HCT116 (cell line): ENCODE data around the gene STYK1.

Experiments used
- CEBPB ChIP-seq: IDR thresholded peaks from 2 replicates; pipeline ENCODE4 v1.6.1; 2012; ENCODE audit warnings: low read depth
- ELF1 ChIP-seq: IDR thresholded peaks from 2 replicates; pipeline ENCODE4 v1.6.1; 2012; ENCODE audit warnings: low read depth, borderline replicate concordance
- EZH2 ChIP-seq: fragments of 200-600 bp; sonication (generic); IDR thresholded peaks from 2 replicates; pipeline ENCODE4 v1.6.1; 2017; ENCODE audit warnings: antibody characterized with exemption, mixed run types
- FOSL1 ChIP-seq: IDR thresholded peaks from 2 replicates; pipeline ENCODE4 v1.6.1; 2012; ENCODE audit warnings: low read depth
- POLR2A ChIP-seq: IDR thresholded peaks from 2 replicates; pipeline ENCODE4 v1.7.0; 2011; ENCODE audit warnings: borderline replicate concordance; ENCODE audit not compliant: insufficient read depth, insufficient read length; ENCODE audit errors: extremely low read depth
- RAD21 ChIP-seq: IDR thresholded peaks from 2 replicates; pipeline ENCODE4 v1.6.1; 2012; ENCODE audit warnings: low read depth, mild to moderate bottlenecking
- YY1 ChIP-seq: IDR thresholded peaks from 2 replicates; pipeline ENCODE4 v1.6.1; 2011; ENCODE audit warnings: low read length, low read depth, moderate library complexity, mild to moderate bottlenecking; ENCODE audit not compliant: insufficient replicate concordance; ENCODE audit errors: extremely low read depth
- TF ChIP-seq, protein P1 (sequence below), 3 experiments: fragments of 200-600 bp in 1 of 3; sonication (generic) in 1 of 3; IDR thresholded peaks in 2 of 3; conservative IDR thresholded peaks in 1 of 3; 2 replicates each; pipeline ENCODE4 v1.5.1; 2012 to 2017; ENCODE audit warnings: low read depth in 2 of 3, low read length in 2 of 3, antibody characterized with exemption in 1 of 3, borderline replicate concordance in 1 of 3, control low read depth in 1 of 3, mild to moderate bottlenecking in 1 of 3, mixed read lengths in 1 of 3, mixed run types in 1 of 3, moderate library complexity in 1 of 3; ENCODE audit not compliant: insufficient read depth in 1 of 3
- TF ChIP-seq, protein P2 (sequence below): IDR thresholded peaks from 2 replicates; pipeline ENCODE4 v1.6.1; 2012
- TF ChIP-seq, protein P3 (sequence below): IDR thresholded peaks from 2 replicates; pipeline ENCODE4 v1.6.1; 2012; ENCODE audit warnings: low read depth

DNA sequence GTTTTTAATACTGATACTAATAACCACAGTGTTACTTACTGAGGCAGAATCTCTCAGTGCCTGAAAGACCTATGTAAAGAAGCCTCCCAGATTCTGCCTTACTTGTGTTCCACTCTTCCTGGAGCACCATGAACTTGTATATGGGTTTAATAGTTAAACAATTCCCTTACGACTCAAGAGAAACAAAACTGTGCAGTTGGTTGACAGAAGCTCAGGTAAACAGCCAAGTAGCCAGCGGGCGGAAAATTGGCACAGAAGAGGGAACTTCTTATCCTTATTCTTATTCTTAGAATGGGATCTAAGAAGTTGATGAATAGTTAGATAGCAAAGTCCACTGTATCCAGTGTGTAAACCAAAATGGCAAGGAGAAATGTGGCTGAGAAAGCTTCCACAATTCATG lies 37.7 kb downstream of the STYK1 start:
- TF ChIP-seq, protein P1, sequence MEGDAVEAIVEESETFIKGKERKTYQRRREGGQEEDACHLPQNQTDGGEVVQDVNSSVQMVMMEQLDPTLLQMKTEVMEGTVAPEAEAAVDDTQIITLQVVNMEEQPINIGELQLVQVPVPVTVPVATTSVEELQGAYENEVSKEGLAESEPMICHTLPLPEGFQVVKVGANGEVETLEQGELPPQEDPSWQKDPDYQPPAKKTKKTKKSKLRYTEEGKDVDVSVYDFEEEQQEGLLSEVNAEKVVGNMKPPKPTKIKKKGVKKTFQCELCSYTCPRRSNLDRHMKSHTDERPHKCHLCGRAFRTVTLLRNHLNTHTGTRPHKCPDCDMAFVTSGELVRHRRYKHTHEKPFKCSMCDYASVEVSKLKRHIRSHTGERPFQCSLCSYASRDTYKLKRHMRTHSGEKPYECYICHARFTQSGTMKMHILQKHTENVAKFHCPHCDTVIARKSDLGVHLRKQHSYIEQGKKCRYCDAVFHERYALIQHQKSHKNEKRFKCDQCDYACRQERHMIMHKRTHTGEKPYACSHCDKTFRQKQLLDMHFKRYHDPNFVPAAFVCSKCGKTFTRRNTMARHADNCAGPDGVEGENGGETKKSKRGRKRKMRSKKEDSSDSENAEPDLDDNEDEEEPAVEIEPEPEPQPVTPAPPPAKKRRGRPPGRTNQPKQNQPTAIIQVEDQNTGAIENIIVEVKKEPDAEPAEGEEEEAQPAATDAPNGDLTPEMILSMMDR (IDR thresholded peaks at IDR 0.05 in 2 of 3, conservative IDR thresholded peaks at IDR 0.05 in 1 of 3; ENCODE audit: borderline replicate concordance in 1 of 3, insufficient read depth in 1 of 3, low read depth in 2 of 3, low read length in 2 of 3): no peak
- TF ChIP-seq POLR2A: no peak
- TF ChIP-seq, protein P2, sequence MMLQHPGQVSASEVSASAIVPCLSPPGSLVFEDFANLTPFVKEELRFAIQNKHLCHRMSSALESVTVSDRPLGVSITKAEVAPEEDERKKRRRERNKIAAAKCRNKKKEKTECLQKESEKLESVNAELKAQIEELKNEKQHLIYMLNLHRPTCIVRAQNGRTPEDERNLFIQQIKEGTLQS: no peak
- no peak for TF ChIP-seq RAD21
- TF ChIP-seq, protein P3, sequence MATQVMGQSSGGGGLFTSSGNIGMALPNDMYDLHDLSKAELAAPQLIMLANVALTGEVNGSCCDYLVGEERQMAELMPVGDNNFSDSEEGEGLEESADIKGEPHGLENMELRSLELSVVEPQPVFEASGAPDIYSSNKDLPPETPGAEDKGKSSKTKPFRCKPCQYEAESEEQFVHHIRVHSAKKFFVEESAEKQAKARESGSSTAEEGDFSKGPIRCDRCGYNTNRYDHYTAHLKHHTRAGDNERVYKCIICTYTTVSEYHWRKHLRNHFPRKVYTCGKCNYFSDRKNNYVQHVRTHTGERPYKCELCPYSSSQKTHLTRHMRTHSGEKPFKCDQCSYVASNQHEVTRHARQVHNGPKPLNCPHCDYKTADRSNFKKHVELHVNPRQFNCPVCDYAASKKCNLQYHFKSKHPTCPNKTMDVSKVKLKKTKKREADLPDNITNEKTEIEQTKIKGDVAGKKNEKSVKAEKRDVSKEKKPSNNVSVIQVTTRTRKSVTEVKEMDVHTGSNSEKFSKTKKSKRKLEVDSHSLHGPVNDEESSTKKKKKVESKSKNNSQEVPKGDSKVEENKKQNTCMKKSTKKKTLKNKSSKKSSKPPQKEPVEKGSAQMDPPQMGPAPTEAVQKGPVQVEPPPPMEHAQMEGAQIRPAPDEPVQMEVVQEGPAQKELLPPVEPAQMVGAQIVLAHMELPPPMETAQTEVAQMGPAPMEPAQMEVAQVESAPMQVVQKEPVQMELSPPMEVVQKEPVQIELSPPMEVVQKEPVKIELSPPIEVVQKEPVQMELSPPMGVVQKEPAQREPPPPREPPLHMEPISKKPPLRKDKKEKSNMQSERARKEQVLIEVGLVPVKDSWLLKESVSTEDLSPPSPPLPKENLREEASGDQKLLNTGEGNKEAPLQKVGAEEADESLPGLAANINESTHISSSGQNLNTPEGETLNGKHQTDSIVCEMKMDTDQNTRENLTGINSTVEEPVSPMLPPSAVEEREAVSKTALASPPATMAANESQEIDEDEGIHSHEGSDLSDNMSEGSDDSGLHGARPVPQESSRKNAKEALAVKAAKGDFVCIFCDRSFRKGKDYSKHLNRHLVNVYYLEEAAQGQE: no peak
- no peak for TF ChIP-seq ELF1
- TF ChIP-seq CEBPB: no peak
- TF ChIP-seq YY1: no peak
- TF ChIP-seq EZH2: no peak
- no peak for TF ChIP-seq FOSL1
